ENCODE results near the gene UBE2B. TPM values are rescaled to one million over a fixed set of nuclear protein-coding genes. Genes with fewer than 3 reads are reported as not detected.

The UBE2B gene
- polyA plus RNA-seq, 1 of the 3 experiments (the other 2 are of a cell fraction): 24.3 TPM

- Histone ChIP-seq H3K79me2 (ENCODE audit: insufficient read depth) (peaks cover 5% of the 10 kb centered on the region; the same call in 1 of the 2 replicates), H3F3A (replicated peaks; ENCODE audit: insufficient read depth) (peaks cover 12% of the 10 kb centered on the region), H3K4me2 (no peak overlapping the region), H3K27ac (ENCODE audit: low read depth in 2 of 2, low read length in 1 of 2) (no peak overlapping the region), H3K36me3 (replicated peaks in 1 of 2; ENCODE audit: control insufficient read depth in 1 of 2, insufficient read depth in 2 of 2, low read length in 1 of 2) (peaks cover 45 to 64% of the 10 kb centered on the region in 2 experiments), H3K9me3 (no peaks in the 10 kb centered on the region), H3K4me3 (ENCODE audit: low read depth in 2 of 2, low read length in 1 of 2) (no peak overlapping the region), H3K27me3 (ENCODE audit: insufficient read depth) (no peaks in the 10 kb centered on the region), H4K20me1 (ENCODE audit: insufficient read depth) (no peaks in the 10 kb centered on the region), H2AFZ (ENCODE audit: low read depth) (no peak overlapping the region), H3K9ac (no peak overlapping the region), H3K9me2 (no peaks in the 10 kb centered on the region), H3K4me1 (ENCODE audit: control insufficient read depth in 1 of 2, insufficient read depth in 2 of 2, low read depth in 1 of 2, low read length in 1 of 2) (no peaks in the 10 kb centered on the region)
- POLR2A ChIA-PET: interaction anchor here (1.1 to 1.6 kb wide), 3 partner anchors 11 to 70 kb away, joined by 3 to 4 read pairs (median 3); partner anchors contain the start of gene CDKN2AIPNL
- whole genome bisulfite sequencing (ENCODE audit: low lambda C conversion rate): 95% methylated on average over 4 of the region's 4 CpGs
- no peak for DNase-seq
- TF ChIP-seq, protein P1, sequence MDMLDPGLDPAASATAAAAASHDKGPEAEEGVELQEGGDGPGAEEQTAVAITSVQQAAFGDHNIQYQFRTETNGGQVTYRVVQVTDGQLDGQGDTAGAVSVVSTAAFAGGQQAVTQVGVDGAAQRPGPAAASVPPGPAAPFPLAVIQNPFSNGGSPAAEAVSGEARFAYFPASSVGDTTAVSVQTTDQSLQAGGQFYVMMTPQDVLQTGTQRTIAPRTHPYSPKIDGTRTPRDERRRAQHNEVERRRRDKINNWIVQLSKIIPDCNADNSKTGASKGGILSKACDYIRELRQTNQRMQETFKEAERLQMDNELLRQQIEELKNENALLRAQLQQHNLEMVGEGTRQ (IDR thresholded peaks at IDR 0.05; ENCODE audit: borderline replicate concordance, low read depth, low read length): no peak
- no peak for TF ChIP-seq NRF1 (IDR thresholded peaks at IDR 0.05; ENCODE audit: low read depth, low read length)
- TF ChIP-seq JUND (IDR thresholded peaks at IDR 0.05): no peak
- TF ChIP-seq, protein P2, sequence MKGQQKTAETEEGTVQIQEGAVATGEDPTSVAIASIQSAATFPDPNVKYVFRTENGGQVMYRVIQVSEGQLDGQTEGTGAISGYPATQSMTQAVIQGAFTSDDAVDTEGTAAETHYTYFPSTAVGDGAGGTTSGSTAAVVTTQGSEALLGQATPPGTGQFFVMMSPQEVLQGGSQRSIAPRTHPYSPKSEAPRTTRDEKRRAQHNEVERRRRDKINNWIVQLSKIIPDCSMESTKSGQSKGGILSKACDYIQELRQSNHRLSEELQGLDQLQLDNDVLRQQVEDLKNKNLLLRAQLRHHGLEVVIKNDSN (IDR thresholded peaks at IDR 0.05; ENCODE audit: borderline replicate concordance, low read depth): 0 out of 2 replicates have a peak, but pooled peaks have one; percentile 20
- CTCF ChIA-PET: interaction anchor here (0.6 to 2.7 kb wide), 4 partner anchors 11 to 22 kb away, joined by 3 to 8 read pairs (median 4); partner anchors contain the start of gene CDKN2AIPNL
Observed at GRCh38 chr5:134396274-134396673, 24.9 kb downstream of the UBE2B start.

DNA sequence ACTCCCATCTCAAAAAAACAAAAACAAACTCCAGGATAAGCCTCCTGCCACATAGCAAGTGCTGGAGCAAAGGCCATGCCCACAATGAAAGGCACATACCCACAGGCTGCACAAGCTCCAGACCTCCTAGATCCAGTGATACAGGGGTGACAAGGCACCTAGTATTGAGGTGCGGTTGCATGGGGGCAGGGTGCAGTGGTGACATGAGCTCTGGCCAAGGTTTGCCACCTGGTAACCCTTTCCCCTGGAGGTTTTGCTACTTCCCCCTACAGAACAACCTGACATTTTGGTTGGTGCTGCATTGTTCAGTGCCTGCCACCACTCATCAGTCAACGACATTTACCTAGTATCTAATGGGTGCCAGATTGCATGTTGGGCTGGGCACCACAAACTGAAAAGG is 25.8 kb downstream of the UBE2B start:
- H3K27me3 ChIP-seq (ENCODE audit: insufficient read depth): no peaks in the 10 kb centered on the region
- no peaks in the 10 kb centered on the region for H3K9me2 ChIP-seq
- no peak overlapping the region for H3K4me2 ChIP-seq
- H2AFZ ChIP-seq (ENCODE audit: low read depth): no peak overlapping the region
- H3F3A ChIP-seq (replicated peaks; ENCODE audit: insufficient read depth): peaks cover 17% of the 10 kb centered on the region
- H3K4me3 ChIP-seq (ENCODE audit: low read depth in 2 of 2, low read length in 1 of 2): no peak overlapping the region
- CTCF ChIA-PET: interaction anchor here (1.1 to 2.7 kb wide), 3 partner anchors 14 to 26 kb away, joined by 3 to 8 read pairs (median 3); partner anchors contain the start of genes CDKN2AIPNL and UBE2B
- DNase-seq: no peak
- 90% methylated on average over 2 of the region's 2 CpGs for WGBS (ENCODE audit: low lambda C conversion rate)
- peaks cover 39 to 55% of the 10 kb centered on the region in 2 experiments for H3K36me3 ChIP-seq (replicated peaks in 1 of 2; ENCODE audit: control insufficient read depth in 1 of 2, insufficient read depth in 2 of 2, low read length in 1 of 2)
- no peaks in the 10 kb centered on the region for H3K9me3 ChIP-seq
- H3K9ac ChIP-seq: no peak overlapping the region
- H4K20me1 ChIP-seq (ENCODE audit: insufficient read depth): no peaks in the 10 kb centered on the region
- H3K27ac ChIP-seq (ENCODE audit: low read depth in 2 of 2, low read length in 1 of 2): no peak overlapping the region
- H3K4me1 ChIP-seq (ENCODE audit: control insufficient read depth in 1 of 2, insufficient read depth in 2 of 2, low read depth in 1 of 2, low read length in 1 of 2): no peaks in the 10 kb centered on the region
- peaks cover 5% of the 10 kb centered on the region; the same call in 1 of the 2 replicates for H3K79me2 ChIP-seq (ENCODE audit: insufficient read depth)
- POLR2A ChIA-PET: interaction anchor here (0.7 to 1.6 kb wide), 5 partner anchors 10 to 190 kb away, joined by 3 to 4 read pairs (median 4); partner anchors contain the start of gene CDKN2AIPNL
- TF ChIP-seq RFX5 (IDR thresholded peaks at IDR 0.05; ENCODE audit: low read length) (no peak), ZBTB33 (IDR thresholded peaks at IDR 0.05; ENCODE audit: borderline replicate concordance, low read depth) (no peak), ELF1 (IDR thresholded peaks at IDR 0.05) (no peak), IRF3 (IDR thresholded peaks at IDR 0.05; ENCODE audit: low read depth, low read length) (no peak), CHD2 (IDR thresholded peaks at IDR 0.05; ENCODE audit: low read length, partially characterized antibody) (no peak), SMC3 (IDR thresholded peaks at IDR 0.05; ENCODE audit: low read depth, low read length) (no peak), RAD21 (IDR thresholded peaks at IDR 0.05; ENCODE audit: low read length) (no peak), FOXJ3 (CRISPR knock-in tag; IDR thresholded peaks at IDR 0.05) (no peak), MEF2A (IDR thresholded peaks at IDR 0.05; ENCODE audit: borderline replicate concordance, low read depth) (no peak), JUND (IDR thresholded peaks at IDR 0.05) (no peak), MXI1 (IDR thresholded peaks at IDR 0.05; ENCODE audit: low read depth, low read length) (no peak), EZH2phosphoT487 (IDR thresholded peaks at IDR 0.05; ENCODE audit: borderline replicate concordance, low read depth) (no peak), TCF12 (IDR thresholded peaks at IDR 0.05) (no peak)
- TF ChIP-seq, protein P3, sequence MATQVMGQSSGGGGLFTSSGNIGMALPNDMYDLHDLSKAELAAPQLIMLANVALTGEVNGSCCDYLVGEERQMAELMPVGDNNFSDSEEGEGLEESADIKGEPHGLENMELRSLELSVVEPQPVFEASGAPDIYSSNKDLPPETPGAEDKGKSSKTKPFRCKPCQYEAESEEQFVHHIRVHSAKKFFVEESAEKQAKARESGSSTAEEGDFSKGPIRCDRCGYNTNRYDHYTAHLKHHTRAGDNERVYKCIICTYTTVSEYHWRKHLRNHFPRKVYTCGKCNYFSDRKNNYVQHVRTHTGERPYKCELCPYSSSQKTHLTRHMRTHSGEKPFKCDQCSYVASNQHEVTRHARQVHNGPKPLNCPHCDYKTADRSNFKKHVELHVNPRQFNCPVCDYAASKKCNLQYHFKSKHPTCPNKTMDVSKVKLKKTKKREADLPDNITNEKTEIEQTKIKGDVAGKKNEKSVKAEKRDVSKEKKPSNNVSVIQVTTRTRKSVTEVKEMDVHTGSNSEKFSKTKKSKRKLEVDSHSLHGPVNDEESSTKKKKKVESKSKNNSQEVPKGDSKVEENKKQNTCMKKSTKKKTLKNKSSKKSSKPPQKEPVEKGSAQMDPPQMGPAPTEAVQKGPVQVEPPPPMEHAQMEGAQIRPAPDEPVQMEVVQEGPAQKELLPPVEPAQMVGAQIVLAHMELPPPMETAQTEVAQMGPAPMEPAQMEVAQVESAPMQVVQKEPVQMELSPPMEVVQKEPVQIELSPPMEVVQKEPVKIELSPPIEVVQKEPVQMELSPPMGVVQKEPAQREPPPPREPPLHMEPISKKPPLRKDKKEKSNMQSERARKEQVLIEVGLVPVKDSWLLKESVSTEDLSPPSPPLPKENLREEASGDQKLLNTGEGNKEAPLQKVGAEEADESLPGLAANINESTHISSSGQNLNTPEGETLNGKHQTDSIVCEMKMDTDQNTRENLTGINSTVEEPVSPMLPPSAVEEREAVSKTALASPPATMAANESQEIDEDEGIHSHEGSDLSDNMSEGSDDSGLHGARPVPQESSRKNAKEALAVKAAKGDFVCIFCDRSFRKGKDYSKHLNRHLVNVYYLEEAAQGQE (IDR thresholded peaks at IDR 0.05; ENCODE audit: low read depth, low read length): no peak
